HepG2 (cell line): ENCODE results near the gene MICB.

Experiments used
- ATF7 ChIP-seq, 2 experiments: fragments of 450-650 bp in 1 of 2; sonication (generic) in 1 of 2; formaldehyde crosslinking in 1 of 2; IDR thresholded peaks; 2 replicates each; pipeline versions ENCODE4 v1.4.0 to v1.6.1; 2016 to 2020; ENCODE audit warnings: antibody characterized with exemption in 1 of 2, mild to moderate bottlenecking in 1 of 2, missing genetic modification reagents in 1 of 2
- CBFB ChIP-seq: sonication (generic); formaldehyde crosslinking; IDR thresholded peaks from 2 replicates; pipeline ENCODE4 v1.4.0; 2020; ENCODE audit warnings: missing genetic modification reagents
- POLR2AphosphoS5 ChIP-seq: IDR thresholded peaks from 2 replicates; pipeline ENCODE4 v1.6.1; 2012; ENCODE audit warnings: low read depth, low read length
- PRDM10 ChIP-seq: sonication (generic); formaldehyde crosslinking; IDR thresholded peaks from 2 replicates; pipeline ENCODE4 v1.4.0; 2020; ENCODE audit warnings: low read depth, missing genetic modification reagents
- RFXAP ChIP-seq: sonication (generic); formaldehyde crosslinking; IDR thresholded peaks from 2 replicates; pipeline ENCODE4 v1.4.0; 2020; ENCODE audit warnings: missing genetic modification reagents, borderline replicate concordance
- ZBTB21 ChIP-seq: sonication (generic); formaldehyde crosslinking; IDR thresholded peaks from 2 replicates; pipeline ENCODE4 v1.4.0; 2020; ENCODE audit warnings: missing genetic modification reagents
- ZNF34 ChIP-seq: sonication (generic); formaldehyde crosslinking; IDR thresholded peaks from 2 replicates; pipeline ENCODE4 v1.4.0; 2020; ENCODE audit warnings: mild to moderate bottlenecking, missing genetic modification reagents, borderline replicate concordance
- ZNF724P ChIP-seq: sonication (generic); formaldehyde crosslinking; IDR thresholded peaks from 2 replicates; pipeline ENCODE4 v1.8.0; 2022; ENCODE audit warnings: missing genetic modification reagents, borderline replicate concordance
- TF ChIP-seq, protein P1 (sequence below): sonication (generic); formaldehyde crosslinking; IDR thresholded peaks from 2 replicates; pipeline ENCODE4 v1.8.0; 2022; ENCODE audit warnings: mild to moderate bottlenecking, missing genetic modification reagents

GRCh38 chr6:31533455-31533841, 35.5 kb downstream of the MICB start:
- no peak for TF ChIP-seq ZNF34 (CRISPR knock-in tag)
- no peak for TF ChIP-seq ATF7 (IDR thresholded peaks at IDR 0.05)
- TF ChIP-seq ATF7 (CRISPR knock-in tag; IDR thresholded peaks at IDR 0.05), result no peak
- TF ChIP-seq RFXAP (CRISPR knock-in tag), result no peak
- no peak for TF ChIP-seq ZNF724P (CRISPR knock-in tag)
- TF ChIP-seq, protein P1, sequence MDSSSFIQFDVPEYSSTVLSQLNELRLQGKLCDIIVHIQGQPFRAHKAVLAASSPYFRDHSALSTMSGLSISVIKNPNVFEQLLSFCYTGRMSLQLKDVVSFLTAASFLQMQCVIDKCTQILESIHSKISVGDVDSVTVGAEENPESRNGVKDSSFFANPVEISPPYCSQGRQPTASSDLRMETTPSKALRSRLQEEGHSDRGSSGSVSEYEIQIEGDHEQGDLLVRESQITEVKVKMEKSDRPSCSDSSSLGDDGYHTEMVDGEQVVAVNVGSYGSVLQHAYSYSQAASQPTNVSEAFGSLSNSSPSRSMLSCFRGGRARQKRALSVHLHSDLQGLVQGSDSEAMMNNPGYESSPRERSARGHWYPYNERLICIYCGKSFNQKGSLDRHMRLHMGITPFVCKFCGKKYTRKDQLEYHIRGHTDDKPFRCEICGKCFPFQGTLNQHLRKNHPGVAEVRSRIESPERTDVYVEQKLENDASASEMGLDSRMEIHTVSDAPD, result no peak
- no peak for TF ChIP-seq PRDM10
- TF ChIP-seq CBFB (CRISPR knock-in tag), result no peak
- TF ChIP-seq POLR2AphosphoS5, result no peak; the same call in 1 of the 2 replicates
- no peak for TF ChIP-seq ZBTB21 (CRISPR knock-in tag)
